Activated CD4-positive, alpha-beta T cell treated with anti-CD3 and anti-CD28 coated beads, Interleukin-2, amount 50 U/mL, for 16 hours (primary cell): ENCODE results near the gene DPP3.

Experiments
- DNase-seq: peaks from one replicate; pipeline ENCODE4 v3.0.0-alpha.2; 2020

DPP3 gene

DNA sequence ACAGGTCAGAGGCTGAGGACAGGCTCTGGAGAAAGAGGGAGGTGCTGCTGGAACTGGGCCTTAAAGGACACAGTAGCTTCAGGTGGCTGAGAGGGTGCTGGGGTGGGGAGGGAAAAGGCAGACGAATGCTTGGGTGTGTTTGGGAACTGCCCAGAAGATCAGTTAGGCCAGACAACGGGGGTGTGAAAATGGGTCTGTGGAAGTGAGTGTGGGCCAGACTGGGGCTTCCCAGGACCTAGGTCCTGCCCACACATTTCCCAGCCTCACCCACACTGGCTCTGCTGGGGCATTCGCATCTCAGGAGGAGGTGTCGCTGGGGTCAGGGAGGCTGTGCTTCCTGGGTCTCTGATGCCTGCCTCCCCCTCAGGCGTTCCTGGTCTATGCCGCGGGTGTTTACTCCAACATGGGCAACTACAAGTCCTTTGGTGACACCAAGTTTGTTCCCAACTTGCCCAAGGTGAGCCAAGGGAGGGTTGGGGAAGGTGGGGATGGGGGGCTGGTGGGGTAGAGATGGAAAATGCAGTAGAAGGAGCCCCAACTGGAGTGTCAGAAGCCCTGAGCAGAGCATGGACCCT lies 4.7 kb downstream of the DPP3 start:
- DNase-seq: no peak

DNA sequence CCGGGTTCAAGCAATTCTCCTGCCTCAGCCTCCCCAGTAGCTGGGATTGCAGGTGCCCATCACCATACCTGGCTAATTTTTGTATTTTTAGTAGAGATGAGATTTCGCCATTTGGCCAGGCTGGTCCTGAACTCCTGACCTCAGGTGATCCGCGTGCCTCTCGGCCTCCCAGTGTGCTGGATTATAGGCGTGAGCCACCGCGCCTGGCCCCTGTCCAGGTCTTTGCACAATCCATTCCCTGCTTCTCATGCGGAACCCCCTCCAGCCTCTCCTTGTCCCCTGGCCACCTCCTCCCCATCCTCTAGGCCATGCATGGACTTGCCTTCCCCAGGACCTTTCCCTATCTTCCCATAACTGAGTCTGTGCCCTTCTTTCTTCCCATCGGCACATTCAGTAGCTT lies 8.7 kb downstream of the DPP3 start:
- no peak for DNase-seq

DNA sequence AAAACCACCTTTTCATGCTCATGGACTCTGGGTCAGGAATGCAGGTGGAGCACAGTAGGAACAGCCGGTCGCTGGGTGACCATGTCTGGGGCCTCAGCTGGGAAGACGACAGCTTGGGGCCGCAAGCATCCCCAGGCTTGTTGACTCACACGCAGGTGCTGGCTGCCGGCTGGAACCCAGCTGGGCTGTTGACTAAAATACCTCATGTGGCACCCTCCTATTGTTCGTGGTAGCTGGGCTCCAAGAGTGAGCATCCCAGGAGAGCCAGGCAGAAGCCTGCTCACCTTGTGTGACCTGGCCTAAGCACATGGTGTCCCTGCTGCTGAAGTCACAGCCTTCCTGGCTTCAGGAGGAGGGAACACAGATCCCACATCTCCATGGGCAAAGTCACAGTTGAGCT lies 9.4 kb downstream of the DPP3 start:
- no peak for DNase-seq

DNA sequence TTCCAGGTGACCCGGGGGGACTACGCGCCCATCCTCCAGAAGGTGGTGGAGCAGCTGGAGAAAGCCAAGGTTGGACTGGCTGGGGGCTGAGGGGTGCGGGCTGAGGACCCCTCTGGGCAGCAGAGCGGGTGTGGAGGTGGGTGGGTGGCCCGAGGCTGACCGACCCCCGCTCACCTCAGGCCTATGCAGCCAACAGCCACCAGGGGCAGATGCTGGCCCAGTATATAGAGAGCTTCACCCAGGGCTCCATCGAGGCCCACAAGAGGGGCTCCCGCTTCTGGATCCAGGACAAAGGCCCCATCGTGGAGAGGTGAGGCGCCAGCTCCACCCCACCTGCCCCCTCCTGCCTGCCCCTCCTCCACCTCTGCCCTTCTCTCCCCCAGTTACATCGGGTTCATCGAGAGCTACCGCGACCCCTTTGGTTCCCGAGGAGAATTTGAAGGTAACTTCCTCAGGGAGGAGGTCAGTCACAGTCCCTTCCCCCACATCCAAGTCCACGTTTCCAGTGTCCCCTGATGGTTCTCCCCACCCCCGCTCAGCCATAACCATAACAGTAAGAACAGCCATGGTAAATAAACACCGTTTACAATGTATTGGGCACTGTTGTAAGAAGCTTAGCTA lies 11.2 kb downstream of the DPP3 start:
- no peak for DNase-seq

DNA sequence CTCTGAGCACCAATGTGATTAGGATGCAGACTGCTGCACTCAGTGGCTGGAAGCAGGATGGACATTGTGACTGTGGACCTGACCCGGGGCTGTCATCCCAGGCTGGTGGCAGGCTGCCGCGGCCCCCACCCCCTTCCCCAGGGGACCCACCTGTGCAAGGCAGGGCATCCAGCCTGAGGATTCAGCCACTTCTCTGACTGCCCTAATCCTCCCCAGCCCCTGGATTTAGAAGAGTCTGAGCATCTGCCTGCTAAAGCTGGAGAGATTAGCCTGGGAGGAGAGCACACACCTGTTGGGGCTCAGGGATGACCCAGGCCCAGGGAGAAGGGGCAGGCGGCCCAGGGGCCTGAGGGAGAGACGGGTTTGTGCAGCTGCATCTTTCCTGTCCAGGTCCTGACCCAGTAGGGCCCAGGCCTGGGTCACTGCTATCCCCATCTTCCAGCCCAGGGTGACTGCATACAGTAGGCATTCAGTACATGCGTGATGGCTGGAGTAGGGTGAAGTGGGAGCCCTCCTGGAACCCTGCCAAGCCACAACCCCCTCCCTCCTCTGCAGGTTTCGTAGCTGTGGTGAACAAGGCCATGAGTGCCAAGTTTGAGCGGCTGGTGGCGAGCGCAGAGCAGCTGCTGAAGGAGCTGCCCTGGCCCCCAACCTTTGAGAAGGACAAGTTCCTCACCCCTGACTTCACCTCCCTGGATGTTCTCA lies 12.1 kb downstream of the DPP3 start:
- DNase-seq: no peak

DNA sequence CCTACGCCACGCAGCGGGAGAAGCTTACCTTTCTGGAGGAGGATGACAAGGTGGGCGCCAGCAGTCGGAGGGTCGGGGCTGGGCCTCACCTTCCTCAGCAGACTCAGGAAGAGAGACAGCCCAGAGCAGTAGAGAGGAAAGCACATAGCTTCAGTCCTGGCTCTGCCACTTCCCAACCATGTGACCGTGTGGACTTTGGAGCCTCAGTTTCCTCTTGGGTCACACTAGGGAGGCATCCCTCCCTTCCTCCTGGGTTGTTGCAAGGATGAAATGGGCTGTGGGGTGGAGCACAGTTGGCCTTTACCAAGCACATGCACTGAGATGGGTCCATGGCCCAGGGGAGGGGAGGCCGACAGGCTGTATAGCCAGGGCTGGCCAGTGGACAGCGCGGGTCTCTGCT lies 12.9 kb downstream of the DPP3 start:
- DNase-seq: no peak

DNA sequence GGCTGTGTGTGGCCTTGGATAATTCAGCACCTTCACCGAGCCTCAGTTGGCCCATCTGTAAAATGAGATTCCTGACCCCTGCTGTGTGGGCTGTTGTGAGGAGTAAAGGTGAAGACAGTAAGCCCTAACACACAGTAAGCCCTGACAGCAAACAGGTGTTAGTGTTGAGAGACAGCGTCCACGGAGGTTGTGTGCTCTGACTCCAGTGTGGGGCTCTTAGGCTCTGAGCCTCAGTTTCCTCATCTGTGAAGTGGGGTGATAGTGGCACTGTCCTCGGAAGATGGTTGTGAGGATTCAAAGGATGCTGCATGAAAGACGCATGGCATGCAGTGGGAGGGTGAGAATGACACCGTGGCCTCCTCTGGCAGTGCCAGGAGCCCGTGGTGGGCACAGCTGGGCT lies 14.2 kb downstream of the DPP3 start:
- DNase-seq: no peak

DNA sequence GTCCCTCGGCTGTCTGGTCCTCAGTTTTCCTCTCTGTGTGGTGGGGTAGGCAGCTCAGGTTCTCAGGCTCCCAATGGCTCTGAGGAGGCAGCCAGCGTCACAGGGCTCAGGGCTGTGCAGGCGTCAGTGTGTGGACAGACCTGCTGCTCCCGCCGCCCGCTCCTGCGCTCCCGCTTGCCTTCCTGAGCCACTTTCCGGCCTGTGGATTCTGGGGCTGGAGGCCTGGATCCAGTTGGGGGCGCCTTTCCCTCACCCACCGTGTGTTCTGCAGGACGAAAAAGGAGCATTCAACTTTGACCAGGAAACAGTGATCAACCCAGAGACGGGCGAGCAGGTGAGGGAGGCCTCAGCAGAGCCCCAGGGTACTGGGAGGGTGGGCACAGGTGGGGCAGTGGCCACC lies 14.7 kb downstream of the DPP3 start:
- no peak for DNase-seq

DNA sequence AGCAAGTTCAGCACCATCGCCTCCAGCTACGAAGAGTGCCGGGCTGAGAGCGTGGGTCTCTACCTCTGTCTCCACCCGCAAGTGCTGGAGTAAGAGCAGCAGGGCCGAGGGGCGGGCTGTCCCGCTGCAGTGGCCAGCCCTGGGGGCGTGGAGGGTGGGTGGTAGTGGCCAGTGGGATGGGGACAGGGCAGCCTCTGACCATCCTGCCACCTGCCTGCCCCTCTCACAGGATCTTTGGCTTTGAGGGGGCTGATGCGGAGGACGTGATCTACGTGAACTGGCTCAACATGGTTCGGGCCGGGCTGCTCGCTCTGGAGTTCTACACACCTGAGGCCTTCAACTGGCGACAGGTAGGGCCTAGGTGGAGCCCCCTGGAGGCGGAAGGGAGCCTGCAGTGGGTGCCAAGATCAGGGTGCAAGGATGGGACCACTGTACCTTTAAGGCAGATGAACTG lies 15.2 kb downstream of the DPP3 start:
- DNase-seq: no peak

DNA sequence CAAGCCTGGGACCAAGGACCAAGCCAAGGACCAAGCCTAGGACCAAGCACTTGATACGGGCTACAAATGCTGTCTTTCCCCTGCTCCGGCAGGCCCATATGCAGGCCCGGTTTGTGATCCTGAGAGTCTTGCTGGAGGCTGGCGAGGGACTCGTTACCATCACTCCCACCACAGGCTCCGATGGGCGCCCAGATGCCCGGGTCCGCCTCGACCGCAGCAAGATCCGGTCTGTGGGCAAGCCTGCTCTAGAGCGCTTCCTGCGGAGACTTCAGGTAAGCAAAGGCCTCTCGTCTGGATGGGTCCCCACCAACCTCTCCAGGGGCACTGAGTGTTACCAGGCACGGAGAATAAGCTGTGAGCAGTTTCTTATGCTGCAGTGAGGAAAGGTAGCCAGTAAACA lies 17.0 kb downstream of the DPP3 start:
- no peak for DNase-seq

DNA sequence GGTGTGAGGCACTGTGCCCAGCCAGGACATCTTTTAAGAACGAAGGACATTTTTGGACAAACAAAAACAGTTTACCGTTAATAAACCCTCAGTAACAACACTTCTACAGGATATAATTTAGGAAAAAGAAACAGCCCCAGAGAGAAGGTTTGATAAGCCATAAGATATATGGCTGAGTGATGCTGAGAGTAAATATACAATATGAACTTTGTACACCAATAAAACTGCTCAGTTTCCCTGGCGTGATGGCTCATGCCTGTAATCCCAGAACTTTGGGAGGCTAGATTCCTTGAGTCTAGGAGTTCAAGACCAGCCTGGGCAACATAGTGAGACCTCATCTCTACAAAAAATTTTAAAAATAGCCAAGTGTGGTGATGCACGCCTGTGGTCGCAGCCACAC lies 18.3 kb downstream of the DPP3 start:
- DNase-seq: no peak

DNA sequence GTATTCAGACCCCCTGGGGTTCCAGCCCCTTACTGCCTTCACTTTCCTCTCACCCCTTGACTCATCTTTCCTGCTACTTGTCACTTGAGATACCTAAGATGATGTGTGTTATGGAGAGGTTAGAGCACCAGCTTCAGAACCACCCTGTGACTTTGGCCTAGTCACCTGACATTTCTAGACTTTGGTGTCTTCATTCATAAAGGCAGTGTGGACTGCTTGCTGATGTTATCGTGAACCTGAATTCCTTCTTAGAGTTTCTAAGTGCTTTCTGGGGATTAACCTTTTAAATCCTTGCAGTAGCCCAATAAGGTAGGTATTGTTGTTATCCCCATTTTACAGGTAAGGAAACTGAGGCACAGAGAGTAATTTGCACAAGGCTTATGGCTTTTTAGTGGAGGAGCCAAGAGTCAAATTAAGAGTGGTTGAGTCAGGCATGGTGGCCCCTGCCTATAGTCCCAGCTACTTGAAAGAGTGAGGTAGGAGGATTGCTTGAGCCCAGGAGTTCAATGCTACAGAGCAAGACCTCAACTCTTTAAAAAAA lies 25.1 kb downstream of the DPP3 start:
- no peak for DNase-seq

DNA sequence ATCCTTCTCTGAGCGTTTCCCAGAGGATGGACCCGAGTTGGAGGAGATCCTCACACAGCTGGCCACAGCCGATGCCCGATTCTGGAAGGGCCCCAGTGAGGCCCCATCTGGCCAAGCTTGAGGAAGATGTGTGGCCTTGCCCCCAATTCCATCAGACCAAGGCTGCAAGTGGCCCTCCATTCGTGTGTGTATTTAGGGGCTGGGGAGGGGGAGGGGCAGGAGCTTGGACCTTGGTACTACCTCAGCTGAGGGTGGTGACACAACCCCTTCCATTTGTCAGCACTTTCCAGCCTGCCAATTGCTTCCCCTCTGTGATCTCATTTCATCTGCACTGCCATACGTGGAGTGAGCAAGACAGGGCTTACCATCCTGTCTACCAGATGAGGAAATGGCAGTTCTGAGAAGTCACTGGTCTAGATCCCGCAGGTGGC lies 28.9 kb downstream of the DPP3 start:
- DNase-seq: peak; percentile 9

DNA sequence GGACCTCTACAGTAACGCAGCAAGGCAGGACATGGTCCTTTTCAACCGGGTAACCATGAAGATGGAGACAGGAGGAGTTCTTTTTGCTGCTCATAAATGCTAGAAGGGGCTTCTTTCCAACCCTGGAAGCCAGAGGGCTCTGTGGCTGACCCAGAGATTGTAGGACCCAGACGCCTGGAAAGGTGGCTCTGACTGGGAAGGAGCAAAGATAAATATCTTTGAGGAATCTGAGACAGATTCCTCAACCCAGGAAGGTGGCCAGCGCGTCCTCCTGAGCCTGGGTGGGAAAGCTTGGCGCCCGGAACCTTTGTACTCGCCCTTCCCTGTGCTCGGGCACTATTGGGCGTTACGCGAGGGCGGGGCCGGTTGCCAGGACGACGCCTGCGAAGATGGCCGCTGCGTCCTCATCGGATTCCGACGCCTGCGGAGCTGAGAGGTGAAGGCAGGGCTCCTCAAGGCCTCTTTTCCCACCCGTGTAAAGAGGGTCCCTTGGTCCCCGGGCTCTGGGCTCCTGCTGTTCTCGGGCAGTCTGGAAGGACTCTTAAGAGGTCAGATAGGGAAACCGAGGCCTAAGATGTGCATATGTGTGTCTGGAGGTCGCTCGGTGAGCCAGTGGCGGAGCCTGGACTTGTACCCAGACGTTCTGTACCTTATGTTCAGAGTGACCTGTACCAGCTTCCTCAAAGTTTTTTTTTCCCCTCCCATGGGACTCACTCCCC lies 30.2 kb downstream of the DPP3 start, which contains the start of gene BBS1:
BBS1 (plus strand) TSS at position 365 of the 719 bp plus-strand sequence; CDS start at position 390, 25 bp downstream.
- DNase-seq: peak; percentile 78

DNA sequence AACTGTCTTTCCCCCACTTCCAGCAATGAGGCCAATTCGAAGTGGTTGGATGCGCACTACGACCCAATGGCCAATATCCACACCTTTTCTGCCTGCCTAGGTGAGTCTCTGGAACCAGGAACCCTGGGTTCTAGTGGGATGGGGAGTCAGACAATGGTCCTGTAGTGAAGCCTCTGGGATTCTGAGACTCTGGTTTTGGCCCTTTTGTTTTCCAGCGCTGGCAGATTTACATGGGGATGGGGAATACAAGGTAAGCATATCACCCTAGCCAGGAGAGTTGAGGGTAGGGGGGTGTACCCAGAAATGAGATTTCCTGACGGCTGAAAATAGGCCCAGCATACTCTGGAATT lies 30.7 kb downstream of the DPP3 start:
- DNase-seq: no peak

DNA sequence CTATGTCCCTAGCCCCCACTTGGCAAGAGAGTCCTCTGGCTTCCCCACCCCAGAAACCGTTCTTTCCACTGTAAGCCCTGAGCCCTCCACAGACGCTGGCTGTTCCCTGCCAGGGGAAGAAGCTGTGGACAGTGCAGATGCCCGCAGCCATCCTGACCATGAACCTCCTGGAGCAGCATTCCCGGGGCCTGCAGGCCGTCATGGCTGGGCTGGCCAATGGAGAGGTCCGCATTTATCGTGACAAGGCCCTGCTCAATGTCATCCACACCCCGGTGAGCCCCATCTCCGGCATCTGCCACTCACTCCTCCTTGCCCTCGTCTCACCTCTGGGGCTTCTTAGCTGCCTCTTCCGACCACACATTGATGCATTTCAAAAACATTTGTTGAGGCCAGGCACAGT lies 43.4 kb downstream of the DPP3 start:
- DNase-seq: no peak

DNA sequence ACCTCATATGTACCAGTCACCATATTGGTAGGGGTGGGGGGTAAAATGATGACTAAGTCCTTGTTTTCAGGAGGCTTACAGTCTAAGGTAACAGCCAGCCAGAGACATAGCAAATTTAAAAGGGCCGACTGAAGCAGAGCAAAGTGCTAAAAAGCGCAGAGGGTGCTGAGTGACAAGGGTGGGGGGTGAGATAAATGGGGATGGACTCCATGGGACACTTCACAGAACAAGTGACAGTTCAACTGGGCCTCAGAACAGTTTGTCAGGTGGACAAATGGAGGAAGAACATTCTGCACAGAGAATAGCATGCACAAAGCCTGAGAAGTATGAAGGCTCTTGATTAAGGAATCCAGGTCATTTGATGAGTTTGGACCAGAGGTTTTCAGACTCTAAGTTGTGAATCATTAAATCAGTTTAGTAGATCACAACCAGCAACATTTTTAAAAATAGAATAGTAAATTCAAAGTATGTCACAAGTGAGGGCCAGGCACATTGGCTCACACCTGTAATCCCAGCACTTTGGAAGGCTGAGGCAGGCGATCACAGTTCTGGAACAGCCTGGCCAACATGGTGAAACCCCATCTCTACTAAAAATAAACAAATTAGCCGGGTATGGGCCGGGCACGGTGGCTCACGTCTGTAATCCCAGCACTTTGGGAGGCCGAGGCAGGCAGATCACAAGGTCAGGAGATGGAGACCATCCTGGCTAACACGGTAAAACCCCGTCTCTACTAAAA lies 44.2 kb downstream of the DPP3 start:
- no peak for DNase-seq

DNA sequence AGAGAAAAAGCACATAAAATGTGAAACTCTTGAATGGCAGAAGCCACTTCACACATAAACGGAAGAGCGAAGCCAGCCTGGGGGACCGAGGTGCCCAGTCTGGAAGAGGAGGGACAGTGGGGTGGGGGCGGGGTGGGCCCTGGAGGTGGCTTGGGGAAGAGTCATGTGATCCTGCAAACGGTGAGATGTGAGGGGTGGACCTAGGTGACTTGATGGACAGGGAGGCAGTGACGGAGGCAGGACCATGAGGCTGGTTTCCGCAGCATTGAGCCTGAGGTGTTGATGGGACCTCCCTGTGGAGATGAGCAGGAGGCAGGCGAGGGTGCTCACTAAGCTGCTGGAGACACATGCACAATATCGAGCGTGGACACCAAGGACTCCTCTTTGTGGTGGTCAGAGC lies 48.8 kb downstream of the DPP3 start:
- DNase-seq: no peak

DNA sequence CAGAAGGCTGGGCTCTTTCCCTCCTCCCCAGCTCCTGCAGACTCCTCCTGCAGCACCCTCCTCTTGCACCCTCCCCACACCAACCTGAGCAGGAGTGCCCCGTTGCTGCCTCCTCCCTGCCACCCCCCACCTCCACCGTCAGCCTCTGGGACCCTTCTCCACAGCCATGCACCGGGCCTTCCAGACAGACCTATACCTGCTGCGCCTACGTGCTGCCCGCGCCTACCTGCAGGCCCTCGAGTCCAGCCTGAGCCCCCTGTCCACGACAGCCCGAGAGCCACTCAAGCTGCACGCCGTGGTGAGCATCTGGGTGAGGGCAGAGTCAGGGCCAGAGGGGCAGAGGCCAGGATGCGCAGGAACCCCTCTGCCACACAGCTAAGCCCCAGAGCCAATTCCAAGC lies 49.4 kb downstream of the DPP3 start:
- no peak for DNase-seq

DNA sequence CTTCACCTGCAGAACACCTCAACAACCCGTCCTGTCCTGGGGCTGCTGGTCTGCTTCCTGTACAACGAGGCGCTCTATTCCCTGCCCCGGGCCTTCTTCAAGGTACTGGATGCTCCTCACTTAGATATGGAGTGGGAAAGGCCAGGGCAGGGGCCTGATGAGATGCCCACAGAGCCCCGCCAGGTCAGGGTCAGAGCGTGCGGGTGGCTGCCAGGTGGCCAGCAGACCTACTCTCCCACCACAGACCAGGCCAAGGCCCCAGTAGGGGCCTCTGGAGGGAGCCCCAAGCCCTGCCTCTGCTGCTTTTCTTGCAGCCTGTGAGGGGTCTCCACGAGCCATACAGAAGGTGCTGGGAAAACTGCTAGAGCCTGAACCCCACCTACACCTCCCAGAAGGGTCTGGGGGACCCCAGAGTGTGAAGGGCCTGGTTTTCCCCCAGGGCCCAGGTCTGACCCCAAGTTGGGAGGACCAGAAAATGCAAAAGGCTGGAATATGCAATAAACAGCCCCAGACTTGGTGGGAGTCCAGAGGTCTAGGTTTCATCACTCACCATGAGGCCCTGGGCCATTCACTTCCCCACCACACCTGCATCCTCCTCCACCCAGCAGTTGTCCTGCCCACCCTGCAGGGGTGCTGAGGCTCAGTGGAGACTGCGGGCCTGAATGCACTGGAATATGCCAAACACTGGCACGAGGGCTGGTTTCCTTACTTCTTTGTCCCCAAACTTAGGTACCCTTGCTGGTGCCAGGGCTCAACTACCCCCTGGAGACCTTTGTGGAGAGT lies 50.9 kb downstream of the DPP3 start:
- DNase-seq: no peak

DNA sequence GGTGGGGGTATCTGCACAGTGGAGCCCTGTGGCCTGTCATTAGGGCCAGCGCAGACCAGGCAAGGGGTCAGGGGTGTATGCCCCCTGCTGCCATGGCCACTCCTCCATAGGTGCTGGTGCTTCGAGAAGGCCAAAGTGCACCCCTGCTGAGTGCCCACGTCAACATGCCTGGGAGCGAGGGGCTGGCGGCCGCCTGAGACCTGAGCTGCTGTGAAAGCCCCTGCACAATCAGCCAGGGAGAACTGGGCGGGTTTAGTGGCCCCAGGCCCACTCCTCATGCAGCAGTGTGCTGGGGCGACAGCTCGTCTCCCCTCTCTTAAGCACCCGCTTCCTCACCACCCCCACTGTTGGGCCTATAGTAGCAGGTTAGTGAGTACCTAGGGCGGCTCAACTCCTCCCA lies 51.6 kb downstream of the DPP3 start:
- no peak for DNase-seq

DNA sequence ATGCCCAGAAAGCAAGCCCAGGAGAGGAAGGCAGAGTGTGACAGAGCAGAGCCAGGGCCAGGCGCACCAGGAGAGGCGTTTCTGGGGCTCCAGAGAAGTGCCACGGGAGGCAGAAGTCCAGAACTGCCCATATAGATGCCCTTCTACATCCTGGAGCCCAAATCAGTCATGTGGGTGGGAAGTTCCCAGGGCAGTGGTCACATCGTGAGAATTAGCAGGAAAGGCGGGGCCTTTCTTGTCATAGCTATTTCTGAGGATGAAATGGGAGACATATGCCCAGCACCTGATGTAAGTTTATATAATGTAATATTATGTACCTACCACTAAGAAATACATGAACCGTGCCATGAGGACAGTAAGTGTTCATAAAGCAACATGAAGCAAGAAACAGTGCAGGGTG lies 52.5 kb downstream of the DPP3 start:
- no peak for DNase-seq
